Measurements from ENCODE around the gene ZNF525.
"Not testable (repeated sequence)": the region's sequence is repeated elsewhere in the genome, so short reads cannot be mapped to it uniquely, and the experiment has no call there.

DNA sequence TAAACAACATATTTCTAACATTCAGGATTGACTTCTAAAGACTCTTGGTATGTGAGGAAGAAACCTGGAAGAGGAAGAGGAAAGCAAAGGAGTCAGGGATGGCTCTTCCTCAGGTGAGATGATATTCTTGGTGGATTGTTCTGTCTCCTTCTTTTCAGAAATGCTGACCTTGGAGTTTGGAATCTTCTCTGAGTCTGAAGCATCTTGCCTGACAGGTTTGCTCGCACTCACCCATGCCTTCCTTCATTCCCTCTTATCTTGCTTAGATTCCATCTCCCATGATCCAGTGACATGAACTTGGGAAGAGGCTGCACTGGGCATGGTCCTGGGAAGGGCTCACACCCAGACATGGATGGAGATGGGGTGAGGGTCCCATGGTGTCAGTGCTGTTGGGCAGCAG lies 32.4 kb downstream of the ZNF525 start:
- TF ChIP-seq, protein P1, sequence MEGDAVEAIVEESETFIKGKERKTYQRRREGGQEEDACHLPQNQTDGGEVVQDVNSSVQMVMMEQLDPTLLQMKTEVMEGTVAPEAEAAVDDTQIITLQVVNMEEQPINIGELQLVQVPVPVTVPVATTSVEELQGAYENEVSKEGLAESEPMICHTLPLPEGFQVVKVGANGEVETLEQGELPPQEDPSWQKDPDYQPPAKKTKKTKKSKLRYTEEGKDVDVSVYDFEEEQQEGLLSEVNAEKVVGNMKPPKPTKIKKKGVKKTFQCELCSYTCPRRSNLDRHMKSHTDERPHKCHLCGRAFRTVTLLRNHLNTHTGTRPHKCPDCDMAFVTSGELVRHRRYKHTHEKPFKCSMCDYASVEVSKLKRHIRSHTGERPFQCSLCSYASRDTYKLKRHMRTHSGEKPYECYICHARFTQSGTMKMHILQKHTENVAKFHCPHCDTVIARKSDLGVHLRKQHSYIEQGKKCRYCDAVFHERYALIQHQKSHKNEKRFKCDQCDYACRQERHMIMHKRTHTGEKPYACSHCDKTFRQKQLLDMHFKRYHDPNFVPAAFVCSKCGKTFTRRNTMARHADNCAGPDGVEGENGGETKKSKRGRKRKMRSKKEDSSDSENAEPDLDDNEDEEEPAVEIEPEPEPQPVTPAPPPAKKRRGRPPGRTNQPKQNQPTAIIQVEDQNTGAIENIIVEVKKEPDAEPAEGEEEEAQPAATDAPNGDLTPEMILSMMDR (conservative IDR thresholded peaks at IDR 0.05 in 1 of 2, IDR thresholded peaks at IDR 0.05 in 1 of 2; ENCODE audit: extremely low read depth in 1 of 2, insufficient read depth in 1 of 2, low read depth in 1 of 2, low read length in 2 of 2): not testable (repeated sequence)
- not testable (repeated sequence) for TF ChIP-seq EZH2 (IDR thresholded peaks at IDR 0.05; ENCODE audit: borderline replicate concordance, low read length)

Data from mammary epithelial cell (primary cell).